MV-4-11 (cell line): ENCODE measurements around the gene VAPB.
A peak's percentile ranks its signal among the peaks of the same experiment; 100 is the strongest.
"Not testable (repeated sequence)": the region's sequence is repeated elsewhere in the genome, so short reads cannot be mapped to it uniquely, and the experiment has no call there.

Experiments used
- DNase-seq: peaks from one replicate; lab custom pipeline; 2025; lab: John Stamatoyannopoulos, UW

VAPB gene

GRCh38 chr20:58407966-58408557 is 19.0 kb downstream of the VAPB start:
- no peak for DNase-seq

- DNase-seq, result no peak
These were observed 19.7 kb downstream of the VAPB start for GRCh38 chr20:58408603-58409246.

- DNase-seq, result not testable (repeated sequence)
These were observed 25.2 kb downstream of the VAPB start for GRCh38 chr20:58414216-58414615.

GRCh38 chr20:58414786-58415185 is 25.8 kb downstream of the VAPB start:
- DNase-seq, result not testable (repeated sequence)

- no peak for DNase-seq
These were observed 27.0 kb downstream of the VAPB start for GRCh38 chr20:58416057-58416456.

- DNase-seq, result no peak
These were observed 27.8 kb downstream of the VAPB start for GRCh38 chr20:58416835-58417234.

GRCh38 chr20:58417438-58417837 is 28.4 kb downstream of the VAPB start:
- no peak for DNase-seq

- DNase-seq, result no peak
These were observed 30.1 kb downstream of the VAPB start for GRCh38 chr20:58418949-58419748.

- DNase-seq, result peak; percentile 11
These were observed 31.9 kb downstream of the VAPB start for GRCh38 chr20:58420798-58421496.

- no peak for DNase-seq
These were observed 32.4 kb downstream of the VAPB start for GRCh38 chr20:58421497-58421850.

GRCh38 chr20:58424218-58424969 is 35.4 kb downstream of the VAPB start:
- no peak for DNase-seq

GRCh38 chr20:58427571-58427970 is 38.5 kb downstream of the VAPB start:
- DNase-seq, result not testable (repeated sequence)

GRCh38 chr20:58428364-58428763 is 39.3 kb downstream of the VAPB start:
- no peak for DNase-seq

- DNase-seq, result no peak
These were observed 40.3 kb downstream of the VAPB start for GRCh38 chr20:58429303-58429702.

- no peak for DNase-seq
These were observed 42.1 kb downstream of the VAPB start for GRCh38 chr20:58431134-58431533.

GRCh38 chr20:58432186-58432954 is 43.3 kb downstream of the VAPB start:
- peak; percentile 15 for DNase-seq

GRCh38 chr20:58433029-58433647 is 44.1 kb downstream of the VAPB start:
- no peak for DNase-seq

GRCh38 chr20:58433759-58434158 is 44.7 kb downstream of the VAPB start:
- DNase-seq, result peak; percentile 3

GRCh38 chr20:58434326-58434725 is 45.3 kb downstream of the VAPB start:
- no peak for DNase-seq

GRCh38 chr20:58435237-58435636 is 46.2 kb downstream of the VAPB start:
- no peak for DNase-seq
